Transverse colon (tissue), 4 donors: ENCODE results near the gene CLCA1. TPM values are rescaled to one million over a fixed set of nuclear protein-coding genes. Genes with fewer than 3 reads are reported as not detected.

Source experiments
- DNase-seq: peaks from one replicate; pipeline ENCODE4 v3.0.0-alpha.2; 2019
- H3K27ac ChIP-seq, 4 donors: fragments of 200-600 bp; sonication (generic); 2 replicates each; pipeline ENCODE4 v1.5.1; 2016 to 2018; ENCODE audit warnings: inconsistent platforms in 4 of 4
- H3K27me3 ChIP-seq: fragments of 200-600 bp; sonication (generic); 2 replicates; pipeline ENCODE4 v1.5.1; 2017; ENCODE audit warnings: inconsistent platforms
- H3K36me3 ChIP-seq, 4 donors: fragments of 200-600 bp; sonication (generic); 2 replicates each; pipeline ENCODE4 v1.5.1; 2017 to 2019; ENCODE audit warnings: inconsistent platforms in 4 of 4
- H3K4me1 ChIP-seq, 4 donors: fragments of 200-600 bp; sonication (generic); 2 replicates each; pipeline ENCODE4 v1.5.1; 2017 to 2020; ENCODE audit warnings: inconsistent platforms in 4 of 4
- H3K4me3 ChIP-seq, 4 donors: fragments of 200-600 bp; sonication (generic); 1 replicate in 1 of 4; 2 replicates in 3 of 4; pipeline versions ENCODE4 v1.5.1 to v1.6.1; 2017 to 2019; ENCODE audit warnings: inconsistent platforms in 4 of 4
- H3K9me3 ChIP-seq, 2 donors: fragments of 200-600 bp; sonication (generic); 2 replicates each; pipeline ENCODE4 v1.5.1; 2017 to 2019; ENCODE audit warnings: inconsistent platforms in 2 of 2
- EP300 ChIP-seq: sonication (generic); formaldehyde crosslinking; IDR thresholded peaks from one replicate; pipeline ENCODE4 v1.6.1; 2017; ENCODE audit warnings: antibody characterized with exemption, low read depth
- POLR2A ChIP-seq: fragments of 450-650 bp; IDR thresholded peaks from one replicate; pipeline ENCODE4 v1.6.1; 2016; ENCODE audit warnings: antibody characterized with exemption, mild to moderate bottlenecking, moderate library complexity
- POLR2AphosphoS5 ChIP-seq, 3 donors: sonication (generic); formaldehyde crosslinking; IDR thresholded peaks; one replicate each; pipeline ENCODE4 v1.6.1; 2016; ENCODE audit warnings: antibody characterized with exemption in 3 of 3
- WGBS, 2 donors: methylation state at CpG; one replicate each; pipeline ENCODE4 v1.1.5; 2018; ENCODE audit warnings: low coverage in 1 of 2; 5-methylcytosine and 5-hydroxymethylcytosine counted together
- in situ Hi-C, 4 donors: fragments of 200-750 bp; cut with MboI; loops; one replicate each; pipeline versions ENCODE4 v1.15.0 to v1.15.1; 2017; ENCODE audit warnings: low sequenced_read_pairs in 3 of 4, low pct_ligation_motif_present in 1 of 4, low pct_unique_long_range_greater_than_20kb in 1 of 4
- intact Hi-C: fragments of 100-400 bp; cut with DNase I; formaldehyde crosslinking; loops from one replicate; pipeline ENCODE4 v1.15.1; 2023; ENCODE audit warnings: low total_unique reads
- total RNA-seq, 4 donors: library from RNA; depleted of rRNA; stranded (reverse); fragments of >200 nt; gene quantifications; one replicate each; pipeline ENCODE4 v1.1.0, GENCODE V29; 2016
- TF ChIP-seq, protein P1 (sequence below), 5 experiments: fragments of 200-600 bp in 3 of 5; fragments of 450-650 bp in 2 of 5; sonication (generic) in 3 of 5; IDR thresholded peaks; 1 replicate in 2 of 5; 2 replicates in 3 of 5; pipeline ENCODE4 v1.5.1; 2016 to 2017; ENCODE audit warnings: antibody characterized with exemption in 5 of 5, inconsistent platforms in 3 of 5, mild to moderate bottlenecking in 2 of 5, moderate library complexity in 1 of 5

CLCA1 gene
- total RNA-seq, 4 donors from 2014 or later: 16.1 to 1,013 (median 168) TPM

DNA sequence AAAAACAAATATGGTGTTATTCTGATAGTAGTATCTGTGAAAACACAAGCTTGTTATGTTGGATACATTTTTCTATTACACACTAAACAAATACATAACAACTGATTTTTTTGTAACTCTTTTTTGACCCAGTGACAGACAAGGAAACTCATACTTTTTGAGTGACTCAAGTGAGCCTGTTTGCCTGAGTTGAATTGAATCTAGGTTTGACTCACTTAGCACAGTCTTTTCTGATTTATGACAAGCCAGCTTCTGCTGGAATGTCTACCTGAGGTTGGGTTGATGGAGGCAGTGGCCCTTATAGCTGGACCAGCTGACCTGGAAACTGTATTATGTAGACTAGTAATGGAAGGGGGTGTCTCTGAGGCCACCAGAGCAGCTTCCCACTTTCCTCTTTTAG lies 73.9 kb downstream of the CLCA1 start:
- TF ChIP-seq POLR2AphosphoS5 (IDR thresholded peaks at IDR 0.05) (no peak), POLR2A (no peak), EP300 (no peak)
- TF ChIP-seq, protein P1, sequence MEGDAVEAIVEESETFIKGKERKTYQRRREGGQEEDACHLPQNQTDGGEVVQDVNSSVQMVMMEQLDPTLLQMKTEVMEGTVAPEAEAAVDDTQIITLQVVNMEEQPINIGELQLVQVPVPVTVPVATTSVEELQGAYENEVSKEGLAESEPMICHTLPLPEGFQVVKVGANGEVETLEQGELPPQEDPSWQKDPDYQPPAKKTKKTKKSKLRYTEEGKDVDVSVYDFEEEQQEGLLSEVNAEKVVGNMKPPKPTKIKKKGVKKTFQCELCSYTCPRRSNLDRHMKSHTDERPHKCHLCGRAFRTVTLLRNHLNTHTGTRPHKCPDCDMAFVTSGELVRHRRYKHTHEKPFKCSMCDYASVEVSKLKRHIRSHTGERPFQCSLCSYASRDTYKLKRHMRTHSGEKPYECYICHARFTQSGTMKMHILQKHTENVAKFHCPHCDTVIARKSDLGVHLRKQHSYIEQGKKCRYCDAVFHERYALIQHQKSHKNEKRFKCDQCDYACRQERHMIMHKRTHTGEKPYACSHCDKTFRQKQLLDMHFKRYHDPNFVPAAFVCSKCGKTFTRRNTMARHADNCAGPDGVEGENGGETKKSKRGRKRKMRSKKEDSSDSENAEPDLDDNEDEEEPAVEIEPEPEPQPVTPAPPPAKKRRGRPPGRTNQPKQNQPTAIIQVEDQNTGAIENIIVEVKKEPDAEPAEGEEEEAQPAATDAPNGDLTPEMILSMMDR (IDR thresholded peaks at IDR 0.05): no peak
- no peak for DNase-seq
- H3K4me3 ChIP-seq: no peak overlapping the region
- H3K4me1 ChIP-seq: peaks cover 0 to 16% (median 7%) of the 10 kb centered on the region in 4 donors
- H3K9me3 ChIP-seq: no peaks in the 10 kb centered on the region
- intact Hi-C loops: no loop called here
- H3K27ac ChIP-seq: no peak overlapping the region
- H3K27me3 ChIP-seq: no peaks in the 10 kb centered on the region
- H3K36me3 ChIP-seq: no peaks in the 10 kb centered on the region
- in situ Hi-C loops: no loop called here

DNA sequence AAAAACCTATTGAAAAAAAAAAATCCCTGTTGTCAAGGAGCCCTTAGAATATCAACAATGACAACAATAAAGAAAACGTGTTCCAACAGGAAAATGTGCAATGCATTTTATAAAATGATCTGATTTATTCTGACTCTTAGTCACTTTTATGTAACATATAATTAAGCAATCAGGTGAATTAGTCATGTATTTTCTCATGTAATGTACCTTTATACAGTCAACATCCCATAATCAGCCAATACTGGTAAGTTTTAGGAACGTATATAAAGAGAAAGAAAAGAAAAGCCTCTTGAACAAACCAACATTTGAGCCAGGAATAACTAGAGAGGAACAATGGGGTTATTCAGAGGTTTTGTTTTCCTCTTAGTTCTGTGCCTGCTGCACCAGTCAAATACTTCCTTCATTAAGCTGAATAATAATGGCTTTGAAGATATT lies 78.1 kb downstream of the CLCA1 start, which contains the start of gene CLCA4:
Gene CLCA4 (plus strand): TSS at position 292 of the 435 bp plus-strand sequence. CDS start 42 bp downstream, at position 334.
- no peaks in the 10 kb centered on the region for H3K36me3 ChIP-seq
- peaks cover 0 to 15% (median 4%) of the 10 kb centered on the region in 4 donors for H3K4me1 ChIP-seq
- DNase-seq: no peak
- TF ChIP-seq POLR2A (peak; percentile 47), POLR2AphosphoS5 (IDR thresholded peaks at IDR 0.05) (peak in 1 of 3 donors; percentile 55), EP300 (no peak)
- TF ChIP-seq, protein P1 (IDR thresholded peaks at IDR 0.05): no peak
- H3K4me3 ChIP-seq: peak within 1 kb of the TSS in 1 of 4 donors; percentile 19
- WGBS, 2 donors: 27 to 34% methylated on average over 2 of the region's 2 CpGs
- H3K27ac ChIP-seq: peak within 1 kb of the TSS in 2 of 4 donors; percentile 3 to 68
- intact Hi-C loops (no loop called here), in situ Hi-C loops (no loop called here)
- H3K27me3 ChIP-seq: no peaks in the 10 kb centered on the region
- no peaks in the 10 kb centered on the region for H3K9me3 ChIP-seq

DNA sequence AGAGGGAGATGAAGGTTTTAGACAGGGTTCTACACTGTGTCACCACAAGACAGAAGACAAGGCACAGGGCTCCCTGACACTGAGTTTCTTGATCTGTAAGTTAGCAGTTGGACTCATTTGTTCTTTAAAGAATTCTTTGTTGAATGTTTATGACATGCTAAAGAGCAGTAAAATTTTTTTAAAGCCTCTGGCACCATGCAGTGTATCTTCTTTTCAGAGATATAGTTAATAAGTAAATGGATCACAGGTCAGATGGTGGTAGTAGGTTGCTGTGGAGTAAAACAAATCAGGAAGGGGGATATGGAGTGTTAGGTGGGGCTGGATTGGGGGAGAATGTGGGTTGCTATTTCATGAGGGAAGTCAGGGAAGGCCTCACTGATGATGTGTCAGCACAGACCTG lies 80.1 kb downstream of the CLCA1 start:
- TF ChIP-seq POLR2AphosphoS5 (IDR thresholded peaks at IDR 0.05) (no peak), EP300 (no peak), POLR2A (no peak)
- TF ChIP-seq, protein P1 (IDR thresholded peaks at IDR 0.05): no peak
- Histone ChIP-seq H3K4me3 (peak overlapping the region in 1 of 4 donors; percentile 19), H3K9me3 (no peaks in the 10 kb centered on the region), H3K27me3 (no peaks in the 10 kb centered on the region), H3K36me3 (no peaks in the 10 kb centered on the region), H3K4me1 (peaks cover 0 to 15% (median 4%) of the 10 kb centered on the region in 4 donors), H3K27ac (peak overlapping the region; percentile 36 to 68 (median 54))
- intact Hi-C loops (no loop called here), in situ Hi-C loops (no loop called here)
- DNase-seq: no peak

Other genes with a start within 250 kb of the CLCA1 start
- gene ODF2L, start 72.6 kb upstream of the CLCA1 start, total RNA-seq: 10 to 100 TPM; 43.6 to 89.2 (median 55.9) TPM
- gene CLCA2, start 44.8 kb upstream of the CLCA1 start, total RNA-seq: 1 to 10 TPM in 2 of 4 donors, not detected in 2; 1.1 to 1.7 TPM
- gene CLCA4, start 78.2 kb downstream of the CLCA1 start, total RNA-seq: 1,000 to 10,000 TPM in 2 of 4 donors, 100 to 1,000 TPM in 1, under 1 TPM in 1; 0.40 to 1,312 (median 849) TPM
- gene SH3GLB1, start 235.6 kb downstream of the CLCA1 start, total RNA-seq: 10 to 100 TPM; 52.5 to 75.1 (median 63.4) TPM